HG03097 (cell line): ENCODE results near the gene DDX23.
A peak's percentile ranks its signal among the peaks of the same experiment; 100 is the strongest.
"Not testable (repeated sequence)": the region's sequence is repeated elsewhere in the genome, so short reads cannot be mapped to it uniquely, and the experiment has no call there.

Experiments used
- ATAC-seq: cut with Tn5 transposase; IDR thresholded peaks from one replicate; pipeline ENCODE4 v1.9.1; 2021; ENCODE audit not compliant: unreplicated experiment, low FRiP score

The DDX23 gene

DNA sequence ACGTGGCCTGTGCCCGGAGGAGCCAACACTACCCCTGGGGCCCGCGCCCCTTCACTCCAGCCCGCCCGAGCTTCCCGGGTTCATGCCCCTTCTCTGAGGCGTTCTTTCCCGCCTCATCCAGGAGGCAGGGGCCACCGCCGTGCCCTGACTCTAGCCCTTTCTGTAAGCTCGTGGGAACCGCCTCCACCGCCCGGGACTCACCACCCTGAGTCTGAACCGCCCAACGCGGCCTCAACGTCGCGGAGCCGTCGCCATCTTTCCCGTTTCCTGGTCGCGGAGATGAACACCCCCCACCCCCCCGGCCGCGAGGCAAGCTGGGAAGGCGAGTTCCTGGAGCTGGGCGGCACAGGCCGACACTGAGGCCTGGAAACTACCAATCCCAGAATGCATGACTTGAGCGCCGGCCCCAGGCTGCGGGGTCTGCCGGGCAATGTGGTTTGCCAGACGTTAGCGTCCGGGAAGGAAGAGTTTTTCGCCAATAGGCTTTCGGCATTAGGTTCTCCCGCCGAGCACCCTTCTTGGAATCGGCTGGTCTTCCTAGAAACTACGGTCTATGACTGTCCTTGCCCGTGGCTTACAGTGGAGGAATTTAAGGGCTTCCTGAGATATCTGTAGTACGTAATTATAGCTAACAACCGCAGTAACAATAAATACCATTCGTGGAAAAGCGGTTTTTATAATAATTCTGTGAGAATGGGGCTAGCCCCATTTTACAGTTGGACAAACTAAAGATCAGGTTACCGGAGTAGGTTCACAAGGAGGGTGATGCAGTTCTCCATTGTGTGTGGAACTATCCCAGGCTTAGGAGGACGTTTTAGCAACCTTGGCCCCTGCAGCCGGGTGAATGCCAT, at the start of gene DDX23:
TSS of gene DDX23 (minus strand) at position 281 of the 851 bp plus-strand sequence. CDS start 6,381 bp downstream, outside the sequence.
- ATAC-seq, result peak; percentile 89

DNA sequence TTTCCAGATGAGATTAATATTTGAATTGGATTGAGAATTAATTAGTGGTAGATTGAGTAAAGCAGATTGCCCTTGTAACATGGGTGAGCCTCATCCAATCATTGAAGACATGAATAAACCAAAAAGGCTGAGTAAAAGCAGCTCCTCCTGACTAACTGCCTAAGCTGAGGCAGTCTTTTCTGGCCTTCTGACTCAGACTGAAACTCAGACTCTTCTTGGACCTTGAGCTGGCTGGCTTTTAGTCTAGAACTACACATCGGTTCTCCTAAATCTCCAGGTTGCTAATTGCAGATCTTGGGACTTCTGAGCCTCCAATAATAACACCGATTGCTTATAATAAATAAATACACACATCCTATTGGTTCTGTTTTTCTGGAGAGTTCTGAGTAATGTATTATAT, 49.3 kb upstream of the DDX23 start:
- ATAC-seq, result no peak

DNA sequence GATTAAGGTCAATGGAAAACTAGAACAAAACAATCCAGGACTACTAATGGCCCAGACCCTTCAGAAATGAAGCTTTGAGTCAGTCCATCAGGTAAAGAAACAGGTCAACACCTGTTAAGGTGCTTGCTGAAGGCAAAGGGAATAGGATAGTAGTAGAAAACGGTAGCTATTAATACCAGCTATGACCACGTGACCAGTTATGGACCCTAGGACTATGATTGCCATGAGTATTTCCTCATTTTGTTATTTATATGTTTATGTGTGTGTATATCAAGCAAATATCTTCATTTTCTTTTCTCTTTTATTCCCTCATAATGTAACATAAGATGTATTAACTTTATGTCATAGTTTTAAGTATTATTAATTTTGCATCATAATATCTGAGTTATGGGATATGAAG, 47.7 kb upstream of the DDX23 start:
- no peak for ATAC-seq

DNA sequence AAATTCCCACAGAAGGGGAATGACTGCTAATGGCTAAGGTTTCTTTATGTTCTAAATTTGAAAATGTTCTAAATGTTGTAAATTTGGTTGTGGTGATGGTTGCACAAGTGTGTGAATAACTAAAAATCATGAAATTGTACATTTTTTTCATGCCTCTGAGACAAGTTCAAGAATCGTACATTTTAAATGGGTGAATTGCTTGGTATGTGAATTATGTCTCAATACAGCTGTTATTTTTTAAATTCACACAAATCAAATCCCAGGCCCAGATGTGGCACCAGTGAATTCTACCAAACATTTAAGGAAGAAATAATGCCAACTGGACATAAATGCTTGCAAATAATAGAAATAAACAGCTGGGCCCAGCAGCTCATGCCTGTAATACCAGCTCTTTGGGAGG, 42.3 kb upstream of the DDX23 start:
- no peak for ATAC-seq

DNA sequence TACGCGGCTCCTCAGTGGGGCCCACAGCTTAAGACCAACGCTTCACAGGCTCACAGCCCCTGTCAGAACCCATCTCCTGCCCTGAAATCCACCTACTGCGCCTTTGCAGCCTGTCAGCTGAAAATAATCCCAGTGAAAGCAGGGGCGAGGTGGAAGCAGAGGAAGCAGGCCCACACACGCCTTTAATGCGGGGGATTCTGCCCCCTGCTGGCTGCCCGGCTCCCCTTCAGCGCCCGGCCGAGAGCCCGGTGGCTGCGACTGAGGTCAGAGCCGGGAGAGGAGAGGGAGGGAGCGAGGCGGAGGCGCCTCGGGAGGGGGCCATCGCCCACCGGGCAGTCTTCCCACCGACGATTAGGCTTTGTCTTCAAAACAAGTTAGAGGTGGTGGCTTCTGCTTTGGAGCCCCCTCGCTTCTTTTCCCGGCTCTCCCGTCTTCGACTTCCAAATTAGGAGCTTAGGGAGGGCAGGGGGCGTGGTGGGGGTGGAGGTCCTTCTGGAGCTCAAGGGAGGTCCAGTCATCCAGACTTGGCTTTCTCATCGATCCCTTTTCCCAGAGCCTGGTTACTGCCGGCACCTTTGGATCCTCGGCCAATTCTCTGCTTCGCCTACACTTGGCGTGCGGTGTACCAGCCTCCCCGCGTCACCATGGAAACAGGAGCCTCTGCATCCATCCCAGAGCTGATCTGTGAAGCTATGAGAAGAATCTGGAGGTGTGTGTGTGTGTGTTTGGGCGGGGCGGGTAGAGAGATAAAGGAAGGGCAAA, 38.9 kb upstream of the DDX23 start:
- ATAC-seq, result no peak

DNA sequence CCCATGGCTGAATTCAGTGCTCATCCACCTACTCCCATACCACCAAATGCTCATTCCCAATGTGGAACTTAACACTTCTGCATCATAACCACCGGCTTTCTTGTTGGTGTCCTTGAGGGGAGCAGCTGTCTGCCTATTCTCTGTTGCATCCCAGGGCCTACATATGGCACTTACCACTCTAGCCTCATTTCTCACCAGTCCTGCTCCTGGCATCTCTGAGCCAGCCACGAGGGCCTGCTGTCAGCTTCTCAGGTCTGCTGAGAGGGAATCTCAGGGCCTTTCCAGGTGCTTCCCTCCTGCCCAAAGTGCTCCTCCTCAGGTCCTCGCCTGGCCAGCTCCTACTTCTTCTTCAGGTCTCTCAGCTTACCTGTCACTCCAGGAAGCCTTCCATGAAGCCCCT, 37.7 kb upstream of the DDX23 start:
- ATAC-seq, result no peak

DNA sequence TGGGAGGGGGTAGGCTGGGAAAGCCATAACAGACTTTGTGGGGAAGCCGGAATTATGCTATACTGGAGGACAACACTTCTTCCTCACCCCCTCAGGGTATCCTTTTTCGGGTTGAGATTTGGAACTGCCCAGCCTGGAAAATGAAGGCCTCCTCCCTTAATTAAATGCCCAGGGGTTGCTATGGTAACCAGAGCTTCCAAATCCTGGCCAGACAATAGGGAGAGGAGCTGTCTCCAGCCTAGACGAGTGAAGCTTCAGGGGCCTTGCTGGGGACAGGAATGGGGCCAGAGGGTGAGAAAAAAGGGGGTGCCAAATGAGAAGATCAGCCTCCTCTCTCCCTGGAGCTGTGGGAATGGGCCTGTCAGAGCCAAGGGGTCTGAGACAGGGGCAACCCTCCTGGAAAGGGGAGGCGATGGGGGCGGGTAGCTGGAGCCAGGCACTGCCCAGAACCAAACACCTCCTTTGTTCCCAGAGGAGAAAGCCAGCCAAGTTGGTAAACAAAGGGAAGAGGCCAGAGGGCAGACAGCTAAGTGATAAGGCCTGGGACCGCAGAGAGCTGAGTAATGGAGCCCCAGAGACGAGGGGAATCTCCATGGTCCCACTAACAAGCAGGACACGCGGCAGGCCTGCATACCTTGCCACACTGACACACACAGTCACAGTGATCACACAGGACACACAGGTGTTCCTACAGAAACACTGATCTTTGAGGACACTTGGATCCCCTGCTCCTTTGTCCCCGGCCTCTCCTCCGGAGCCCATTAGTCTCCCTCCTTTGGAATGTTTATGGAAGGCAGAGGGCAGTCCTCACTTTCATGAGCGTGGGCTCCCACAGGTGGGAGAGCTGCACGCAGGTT, 31.6 kb upstream of the DDX23 start:
- ATAC-seq, result no peak

DNA sequence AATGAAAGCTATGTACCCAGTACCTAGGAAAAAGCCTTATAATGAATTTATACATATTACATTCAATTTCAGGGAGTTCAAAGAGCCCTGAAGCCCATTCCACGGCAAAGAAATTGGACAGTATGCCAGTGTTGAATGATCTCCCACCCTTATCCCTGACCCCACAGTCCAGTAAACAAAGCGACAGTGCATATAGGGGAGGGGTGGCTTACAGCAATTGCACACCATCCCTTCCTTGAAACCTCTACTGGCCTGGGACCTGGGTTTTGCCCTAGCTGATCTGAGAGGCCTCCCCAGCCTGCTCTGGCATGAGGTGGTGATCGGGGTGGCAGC, 31.0 kb upstream of the DDX23 start:
- ATAC-seq, result no peak

DNA sequence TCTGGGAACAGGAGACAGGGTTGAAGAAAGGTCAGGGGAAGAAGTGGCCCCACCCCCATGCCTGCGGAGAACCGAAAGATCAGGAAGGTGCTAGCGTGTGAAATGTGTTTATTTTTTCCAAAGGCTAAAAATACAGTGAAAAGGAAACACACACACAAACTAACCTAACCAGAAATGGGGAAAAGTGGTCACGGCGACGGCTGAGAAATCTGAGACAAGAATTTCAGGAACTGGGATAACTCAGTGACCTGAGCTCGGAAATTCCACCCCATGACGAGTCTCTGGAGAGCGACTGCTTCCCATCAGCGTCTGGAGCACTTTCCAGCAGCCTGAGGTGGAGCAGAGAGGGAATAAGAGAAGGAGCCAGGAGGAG, 30.3 kb upstream of the DDX23 start:
- ATAC-seq, result no peak

DNA sequence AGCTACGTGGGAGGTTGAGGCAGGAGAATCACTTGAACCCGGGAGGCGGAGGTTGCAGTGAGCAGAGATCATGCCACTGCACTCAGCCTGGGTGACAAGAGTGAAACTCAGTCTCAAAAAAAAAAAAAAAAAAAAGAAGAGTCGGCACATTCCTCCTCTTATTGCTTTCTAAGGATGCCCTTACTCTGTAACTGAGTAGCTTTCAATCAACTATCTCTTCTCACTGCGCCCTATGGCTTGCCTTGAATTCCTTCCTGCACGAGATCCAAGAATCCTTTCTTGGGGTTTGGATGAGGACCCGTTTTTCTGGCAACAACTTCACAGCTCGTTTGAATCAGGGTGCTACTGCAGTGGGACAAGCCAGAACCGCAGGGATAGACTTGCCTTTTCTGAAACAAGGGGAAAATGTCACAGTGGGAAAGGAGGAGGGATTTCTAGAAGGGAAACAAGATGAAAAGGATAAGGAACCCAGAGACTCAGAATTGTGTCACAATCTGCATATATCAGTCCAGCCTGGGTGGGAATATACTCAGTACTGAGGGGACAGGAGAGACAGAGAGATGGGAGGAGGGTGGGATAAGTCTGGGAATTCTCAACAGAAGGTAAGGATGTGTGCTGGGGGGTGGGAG, 29.8 kb upstream of the DDX23 start:
- ATAC-seq, result no peak

DNA sequence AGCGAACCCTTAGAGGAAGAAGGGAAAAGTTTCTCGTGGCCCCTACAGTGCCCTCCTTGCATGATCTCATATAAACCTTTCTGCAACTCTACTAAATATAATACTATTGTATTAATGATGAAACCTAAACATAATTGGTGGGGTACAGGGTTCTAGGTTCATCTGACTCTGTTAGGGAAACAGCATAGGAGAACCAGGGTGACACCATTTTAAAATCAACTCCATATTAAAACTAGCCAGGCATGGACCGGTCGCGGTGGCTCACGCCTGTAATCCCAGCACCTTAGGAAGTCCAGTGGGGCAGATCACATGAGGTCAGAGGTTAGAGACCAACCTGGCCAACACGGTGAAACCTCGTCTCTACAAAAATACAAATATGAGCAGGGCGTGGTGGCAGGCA, 28.7 kb upstream of the DDX23 start:
- no peak for ATAC-seq

DNA sequence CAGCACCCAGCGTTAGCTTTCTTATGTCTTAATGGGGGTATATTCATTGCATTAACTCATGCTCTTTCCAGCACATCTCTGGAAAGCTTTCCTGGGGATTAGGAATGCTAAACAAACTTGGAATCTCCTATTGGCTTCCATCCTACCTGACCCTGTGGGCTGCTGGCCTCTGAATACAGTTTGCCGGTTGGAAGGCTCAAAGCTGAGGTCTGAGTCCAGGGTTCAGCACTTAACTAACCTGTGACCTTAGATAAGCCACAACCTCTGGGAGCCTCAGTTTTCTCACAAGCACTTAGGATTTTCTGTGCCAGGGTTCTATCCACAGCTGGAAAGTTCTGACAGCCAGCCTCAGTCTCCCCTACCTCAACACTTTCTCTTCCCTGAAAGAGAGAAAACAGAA, 26.6 kb upstream of the DDX23 start:
- ATAC-seq, result no peak

DNA sequence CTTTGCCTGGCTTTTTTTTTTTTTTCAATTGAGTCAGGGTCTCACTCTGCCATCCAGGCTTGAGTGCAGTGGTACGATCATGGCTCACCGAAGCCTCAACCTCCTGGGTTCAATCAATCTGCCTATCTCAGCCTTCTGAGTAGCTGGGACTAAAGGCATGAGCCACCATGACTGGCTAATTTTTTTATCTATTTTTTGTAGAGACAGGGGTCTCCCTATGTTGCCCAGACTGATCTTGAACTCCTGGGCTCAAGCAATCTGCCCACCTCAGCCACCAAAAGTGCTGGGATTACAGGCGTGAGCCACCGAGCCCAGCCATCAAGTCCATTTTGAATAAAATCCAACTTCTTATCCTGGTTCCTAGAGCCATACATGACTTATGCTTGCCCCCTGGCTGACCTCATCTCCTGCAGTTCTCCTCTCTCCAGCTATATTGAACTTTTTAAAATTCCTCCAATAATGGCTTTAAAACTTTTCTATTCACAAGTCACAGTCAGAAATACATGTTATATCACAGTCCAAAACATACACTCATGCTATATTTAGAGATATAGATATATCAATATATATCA, 24.1 kb upstream of the DDX23 start:
- ATAC-seq, result no peak

DNA sequence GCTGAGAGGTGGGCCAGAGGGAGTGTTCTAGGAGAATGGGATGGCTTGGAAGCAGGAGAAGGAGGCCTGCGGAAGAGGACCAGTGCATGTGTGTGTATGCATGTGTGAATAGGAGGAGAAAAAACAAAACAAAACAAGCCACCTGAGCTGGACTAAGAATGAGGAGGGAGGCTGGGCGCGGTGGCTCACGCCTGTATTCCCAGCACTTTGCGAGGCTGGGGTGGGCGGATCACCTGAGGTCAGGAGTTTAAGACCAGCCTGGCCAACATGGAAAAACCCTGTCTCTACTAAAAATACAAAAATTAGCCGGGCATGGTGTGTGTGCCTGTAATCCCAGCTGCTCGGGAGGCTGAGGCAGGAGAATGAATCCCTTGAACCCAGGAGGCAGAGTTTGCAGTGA, 21.6 kb upstream of the DDX23 start:
- not testable (repeated sequence) for ATAC-seq

DNA sequence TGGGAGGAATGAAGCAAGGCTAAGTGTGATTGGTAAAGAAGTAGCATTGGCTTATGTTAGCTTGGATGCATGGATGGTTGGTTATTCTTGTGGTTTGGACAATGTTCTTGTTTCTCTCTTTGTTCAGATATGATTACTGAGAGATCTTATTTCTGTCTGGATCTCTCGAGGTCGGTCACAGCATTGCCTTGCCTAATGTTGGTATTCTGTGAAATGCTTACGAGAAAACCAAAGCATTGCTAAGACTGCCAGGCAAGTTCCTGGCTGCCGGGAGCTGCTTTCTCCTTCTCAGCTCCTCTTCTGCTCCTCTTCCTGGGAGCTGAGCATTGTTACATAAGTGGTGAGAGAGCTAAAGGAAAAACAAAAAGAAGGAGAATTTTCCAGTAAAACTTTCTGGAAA, 21.1 kb upstream of the DDX23 start:
- ATAC-seq, result no peak

DNA sequence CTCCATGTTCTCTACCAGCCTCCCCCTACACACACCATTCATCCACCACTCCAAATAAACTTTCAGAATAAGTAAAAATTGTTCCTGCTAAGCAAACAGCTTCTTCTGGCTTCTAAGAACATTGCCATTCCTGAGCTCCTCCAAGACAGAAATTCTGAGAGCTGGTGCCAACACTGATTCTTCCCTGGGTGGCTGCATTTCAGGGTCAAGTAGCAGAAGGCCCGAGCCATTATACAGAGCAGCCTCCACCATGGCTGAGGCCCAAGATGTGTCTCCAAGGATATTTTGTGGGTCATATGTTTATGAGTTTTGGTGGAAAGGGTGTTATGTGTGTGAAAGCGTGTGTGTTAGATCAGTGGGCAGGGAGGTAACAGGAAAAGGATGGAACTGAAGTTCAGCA, 17.2 kb upstream of the DDX23 start:
- ATAC-seq, result no peak

DNA sequence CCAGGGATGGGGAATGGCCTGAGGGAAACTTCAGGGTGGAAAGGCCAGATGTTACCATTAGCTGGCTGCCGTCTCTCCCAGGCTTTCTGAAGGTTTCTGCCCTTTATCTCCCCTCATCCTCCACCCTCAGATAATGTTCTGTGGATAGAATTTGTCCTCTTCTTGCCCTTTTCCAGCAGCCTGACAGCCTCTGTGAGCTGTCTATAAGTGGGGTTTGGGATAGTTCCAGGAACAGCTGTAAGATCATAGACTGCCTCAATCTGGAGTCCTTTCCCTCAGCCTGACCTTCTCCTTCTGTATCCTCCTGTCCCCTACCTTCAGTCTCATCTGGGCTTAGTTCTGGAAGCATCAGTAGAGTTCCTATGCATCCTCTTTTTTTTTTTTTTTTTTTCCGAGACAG, 16.5 kb upstream of the DDX23 start:
- ATAC-seq, result no peak

DNA sequence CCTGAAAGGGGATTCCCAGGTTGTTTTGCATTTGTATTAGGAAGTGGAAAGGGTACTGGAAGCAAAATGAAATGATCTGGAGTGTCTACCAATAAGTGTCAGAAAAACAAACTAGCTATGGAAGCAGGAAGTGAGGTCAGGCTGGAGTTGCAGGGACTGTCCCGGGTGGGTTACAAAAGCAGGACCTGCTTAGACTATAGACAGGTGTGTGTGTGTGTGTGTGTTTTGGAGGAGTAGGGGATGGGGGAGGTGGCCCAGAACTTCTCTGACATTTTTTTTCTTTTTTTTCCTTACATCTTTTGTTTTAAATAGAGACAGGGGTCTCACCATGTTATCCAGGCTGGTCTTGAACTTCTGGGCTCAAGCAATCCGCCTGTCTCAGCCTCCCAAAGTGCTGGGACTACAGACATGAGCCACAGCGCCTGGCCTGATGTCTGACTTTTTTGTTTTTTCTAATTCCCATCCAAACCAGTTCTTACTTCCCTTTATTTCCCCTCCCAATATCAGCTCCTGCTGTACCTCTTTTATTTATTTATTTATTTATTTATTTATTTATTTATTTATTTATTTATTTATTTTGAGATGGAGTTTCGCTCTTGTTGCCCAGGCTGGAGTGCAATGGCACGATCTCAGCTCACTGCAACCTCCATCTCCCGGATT, 14.2 kb upstream of the DDX23 start:
- no peak for ATAC-seq

DNA sequence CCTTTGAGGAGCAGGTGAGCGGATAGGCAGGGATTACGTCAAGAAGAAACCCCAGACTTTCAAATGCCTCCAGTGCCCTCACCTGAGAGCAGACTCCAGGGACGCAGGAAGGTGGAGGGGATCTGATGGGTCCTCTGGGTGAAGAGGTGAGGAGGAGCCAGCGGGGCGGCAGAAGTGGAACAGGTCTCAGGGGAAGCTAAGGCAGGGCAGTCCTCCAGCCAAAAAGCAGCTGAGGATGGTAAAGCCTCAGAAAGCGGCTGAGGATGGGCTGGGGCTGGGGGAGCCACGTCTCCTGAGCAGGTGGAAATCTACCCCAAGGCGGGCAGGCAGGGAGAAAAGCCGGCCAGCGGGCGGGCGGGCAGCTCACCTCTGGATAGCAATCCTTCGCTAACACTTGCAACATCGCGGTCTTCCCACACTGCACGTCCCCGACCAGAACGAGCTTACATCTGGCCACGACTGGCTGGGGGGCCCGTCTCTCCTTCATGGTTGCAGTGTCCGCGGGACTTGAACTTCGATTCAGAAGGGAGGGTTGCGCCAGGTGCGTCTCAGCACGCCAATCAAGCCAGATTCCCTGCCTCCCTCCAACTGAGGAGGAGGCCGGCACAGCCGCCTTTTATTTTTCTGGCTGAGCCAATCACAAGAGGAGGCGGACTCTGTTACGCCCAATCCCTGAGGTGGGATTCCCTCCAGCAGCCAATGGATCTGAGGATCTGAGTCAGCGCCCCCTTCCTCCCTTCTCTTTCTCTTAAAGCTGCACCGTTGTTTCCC, 13.5 kb upstream of the DDX23 start, which contains the start of gene RND1:
TSS of gene RND1 (minus strand) at position 590 of the 771 bp plus-strand sequence. CDS start at position 487, 103 bp downstream.
- ATAC-seq, result peak; percentile 88
